Activated CD8-positive, alpha-beta T cell treated with anti-CD3 and anti-CD28 coated beads for 36 hours (primary cell): ENCODE results near the gene NOC4L. TPM values are rescaled to one million over a fixed set of nuclear protein-coding genes. Genes with fewer than 3 reads are reported as not detected.

Experiments
- ATAC-seq: fragments of 200-7000 bp; cut with Tn5 transposase; one replicate; pipeline ENCODE4 v1.10.0; 2021; ENCODE audit warnings: mild to moderate bottlenecking, moderate library complexity
- CTCF ChIA-PET: fragments of 350-600 bp; sonication (Branson Sonifier 250); formaldehyde crosslinking; loops from one replicate; lab custom pipeline; 2021; ENCODE audit warnings: antibody characterized with exemption; lab: Charles Lee
- POLR2A ChIA-PET: fragments of 350-600 bp; sonication (Branson Sonifier 250); formaldehyde crosslinking; loops from one replicate; lab custom pipeline; 2021; ENCODE audit warnings: antibody characterized with exemption; lab: Charles Lee
- DNase-seq: peaks from one replicate; pipeline ENCODE4 v3.0.0-alpha.2; 2020
- H3K27ac Mint-ChIP-seq: one replicate; pipeline ENCODE4 v1.8.0; 2021; ENCODE audit warnings: mild to moderate bottlenecking, mixed read lengths
- H3K27me3 Mint-ChIP-seq: one replicate; pipeline ENCODE4 v1.8.0; 2021; ENCODE audit warnings: mixed read lengths
- H3K36me3 Mint-ChIP-seq: one replicate; pipeline ENCODE4 v1.8.0; 2021; ENCODE audit warnings: low read depth, mixed read lengths
- H3K4me1 Mint-ChIP-seq: one replicate; pipeline ENCODE4 v1.8.0; 2021; ENCODE audit warnings: low read depth, mixed read lengths
- H3K4me3 Mint-ChIP-seq: one replicate; pipeline ENCODE4 v1.8.0; 2021; ENCODE audit warnings: mild to moderate bottlenecking, moderate library complexity, mixed read lengths
- H3K9me3 Mint-ChIP-seq: one replicate; pipeline ENCODE4 v1.8.0; 2021; ENCODE audit warnings: mixed read lengths
- CTCF ChIP-seq: fragments of 200-600 bp; IDR thresholded peaks from one replicate; pipeline ENCODE4 v1.8.0; 2022; ENCODE audit warnings: antibody characterized with exemption, mild to moderate bottlenecking
- intact Hi-C: fragments of 100-400 bp; cut with micrococcal nuclease; formaldehyde crosslinking; loops from one replicate; pipeline ENCODE4 v1.10.0; 2022
- total RNA-seq, 2 experiments: library from RNA; stranded (reverse); gene quantifications; one replicate each; pipeline ENCODE4 v1.2.3, GENCODE V29; 2021

Gene NOC4L
- total RNA-seq, 2 experiments from 2014 or later: 35.6 to 41.2 TPM

- CTCF ChIA-PET: interaction anchor here (1.2 kb wide), 1 partner anchor 15 kb away, joined by 4 read pairs; no protein-coding TSS in a partner anchor
- Mint-ChIP-seq H3K4me1 (peaks cover 18% of the 10 kb centered on the region), H3K4me3 (no peak overlapping the region), H3K9me3 (peaks cover 2% of the 10 kb centered on the region), H3K36me3 (no peaks in the 10 kb centered on the region), H3K27me3 (peaks cover 7% of the 10 kb centered on the region), H3K27ac (no peak overlapping the region)
- intact Hi-C loops: no loop called here
- DNase-seq (no peak), ATAC-seq (no peak)
- no peak for TF ChIP-seq CTCF
- POLR2A ChIA-PET: interaction anchor here (1.4 kb wide), 1 partner anchor 18 kb away, joined by 3 read pairs; no protein-coding TSS in a partner anchor
Measured at GRCh38 chr12:132168311-132169031, 24.2 kb downstream of the NOC4L start.

- DNase-seq (no peak), ATAC-seq (no peak)
- peaks cover 2% of the 10 kb centered on the region for H3K9me3 Mint-ChIP-seq
- H3K36me3 Mint-ChIP-seq: no peaks in the 10 kb centered on the region
- CTCF ChIA-PET: no interaction called here
- no peak overlapping the region for H3K27ac Mint-ChIP-seq
- peaks cover 7% of the 10 kb centered on the region for H3K27me3 Mint-ChIP-seq
- no peak overlapping the region for H3K4me3 Mint-ChIP-seq
- POLR2A ChIA-PET: no interaction called here
- intact Hi-C loops: no loop called here
- H3K4me1 Mint-ChIP-seq: peaks cover 14% of the 10 kb centered on the region
- no peak for TF ChIP-seq CTCF
Measured at GRCh38 chr12:132169376-132169775, 25.1 kb downstream of the NOC4L start.

GRCh38 chr12:132170094-132170636, 25.9 kb downstream of the NOC4L start:
- H3K4me3 Mint-ChIP-seq: no peak overlapping the region
- no peak overlapping the region for H3K27ac Mint-ChIP-seq
- no peak for ATAC-seq
- POLR2A ChIA-PET: no interaction called here
- intact Hi-C loops: no loop called here
- CTCF ChIA-PET: no interaction called here
- TF ChIP-seq CTCF: no peak
- peaks cover 2% of the 10 kb centered on the region for H3K9me3 Mint-ChIP-seq
- peaks cover 16% of the 10 kb centered on the region for H3K4me1 Mint-ChIP-seq
- peaks cover 11% of the 10 kb centered on the region for H3K27me3 Mint-ChIP-seq
- DNase-seq: no peak
- no peaks in the 10 kb centered on the region for H3K36me3 Mint-ChIP-seq

GRCh38 chr12:132170637-132171292, 26.5 kb downstream of the NOC4L start:
- ChIA-PET POLR2A (interaction anchor here (1.0 kb wide), 1 partner anchor 14 kb away, joined by 3 read pairs; no protein-coding TSS in a partner anchor), CTCF (no interaction called here)
- H3K4me3 Mint-ChIP-seq: no peak overlapping the region
- peaks cover 2% of the 10 kb centered on the region for H3K9me3 Mint-ChIP-seq
- H3K27me3 Mint-ChIP-seq: peaks cover 11% of the 10 kb centered on the region
- intact Hi-C loops: no loop called here
- no peak overlapping the region for H3K27ac Mint-ChIP-seq
- H3K36me3 Mint-ChIP-seq: no peaks in the 10 kb centered on the region
- no peak for TF ChIP-seq CTCF
- no peak for ATAC-seq
- peaks cover 16% of the 10 kb centered on the region for H3K4me1 Mint-ChIP-seq
- no peak for DNase-seq
